HepG2 (cell line): ENCODE results near the gene EMC8. TPM values are rescaled to one million over a fixed set of nuclear protein-coding genes. Genes with fewer than 3 reads are reported as not detected.

Experiments used
- AGO2 ChIP-seq: fragments of 200-400 bp; formaldehyde crosslinking; optimal IDR thresholded peaks from 2 replicates; pipeline ENCODE3; 2017; ENCODE audit warnings: mild to moderate bottlenecking, low read depth, low read length, moderate library complexity
- BRD4 ChIP-seq: sonication (generic); formaldehyde crosslinking; IDR thresholded peaks from 2 replicates; pipeline ENCODE4 v1.4.0; 2020; ENCODE audit warnings: missing genetic modification reagents
- CAMTA2 ChIP-seq: sonication (generic); formaldehyde crosslinking; IDR thresholded peaks from 2 replicates; pipeline ENCODE4 v1.4.0; 2020; ENCODE audit warnings: mild to moderate bottlenecking, missing genetic modification reagents, borderline replicate concordance
- CEBPB ChIP-seq: IDR thresholded peaks from 2 replicates; pipeline ENCODE4 v1.6.1; 2011; ENCODE audit warnings: low read depth, low read length, improper control_type of control experiment, borderline replicate concordance
- DBP ChIP-seq: sonication (generic); formaldehyde crosslinking; IDR thresholded peaks from 2 replicates; pipeline ENCODE4 v1.4.0; 2020; ENCODE audit warnings: missing genetic modification reagents; ENCODE audit errors: not compliant biosample characterization
- HNRNPUL1 ChIP-seq: fragments of 200-400 bp; formaldehyde crosslinking; IDR thresholded peaks from 2 replicates; pipeline ENCODE4 v1.6.1; 2017; ENCODE audit warnings: low read depth, mild to moderate bottlenecking, low read length, moderate library complexity
- MNT ChIP-seq: fragments of 450-650 bp; IDR thresholded peaks from 2 replicates; pipeline ENCODE4 v1.6.1; 2016
- MYC ChIP-seq: sonication (generic); formaldehyde crosslinking; IDR thresholded peaks from 2 replicates; pipeline ENCODE4 v1.9.0; 2021; ENCODE audit warnings: missing genetic modification reagents, borderline replicate concordance
- NFE2L2 ChIP-seq: fragments of 150-350 bp; IDR thresholded peaks from 2 replicates; pipeline ENCODE4 v1.6.1; 2014; ENCODE audit warnings: low read length
- XRCC5 ChIP-seq: fragments of 200-400 bp; formaldehyde crosslinking; optimal IDR thresholded peaks from 2 replicates; pipeline ENCODE3; 2017; ENCODE audit warnings: mild to moderate bottlenecking, low read length
- ZFAT ChIP-seq: sonication (generic); formaldehyde crosslinking; conservative IDR thresholded peaks from 2 replicates; pipeline ENCODE4 v1.8.1; 2023; ENCODE audit warnings: missing genetic modification reagents, inconsistent platforms
- ZNF260 ChIP-seq: sonication (generic); formaldehyde crosslinking; IDR thresholded peaks from 2 replicates; pipeline ENCODE4 v1.4.0; 2020; ENCODE audit warnings: missing genetic modification reagents, low read depth, mild to moderate bottlenecking, borderline replicate concordance
- ZNF292 ChIP-seq: sonication (generic); formaldehyde crosslinking; IDR thresholded peaks from 2 replicates; pipeline ENCODE4 v1.8.1; 2022; ENCODE audit warnings: mild to moderate bottlenecking, low read depth, missing genetic modification reagents, borderline replicate concordance
- ZNF331 ChIP-seq: sonication (generic); formaldehyde crosslinking; IDR thresholded peaks from 2 replicates; pipeline ENCODE4 v1.4.0; 2020; ENCODE audit warnings: missing genetic modification reagents
- ZNF431 ChIP-seq: sonication (generic); formaldehyde crosslinking; IDR thresholded peaks from 2 replicates; pipeline ENCODE4 v1.9.0; 2022; ENCODE audit warnings: missing genetic modification reagents, low read depth, mild to moderate bottlenecking, borderline replicate concordance
- ZNF547 ChIP-seq: sonication (generic); formaldehyde crosslinking; IDR thresholded peaks from 2 replicates; pipeline ENCODE4 v1.5.1; 2020; ENCODE audit warnings: mild to moderate bottlenecking, missing genetic modification reagents
- ZNF574 ChIP-seq: sonication (generic); formaldehyde crosslinking; IDR thresholded peaks from 2 replicates; pipeline ENCODE4 v1.4.0; 2020; ENCODE audit warnings: missing genetic modification reagents
- ZNF580 ChIP-seq: IDR thresholded peaks from 2 replicates; pipeline ENCODE4 v1.6.1; 2016; ENCODE audit warnings: low read depth, borderline replicate concordance
- ZNF616 ChIP-seq: sonication (generic); formaldehyde crosslinking; IDR thresholded peaks from 2 replicates; pipeline ENCODE4 v1.5.0; 2020; ENCODE audit warnings: low read depth, mild to moderate bottlenecking, missing genetic modification reagents
- ZNF7 ChIP-seq: IDR thresholded peaks from 2 replicates; pipeline ENCODE4 v1.6.1; 2016; ENCODE audit warnings: missing biosample characterization, missing genetic modification reagents
- ZNF781 ChIP-seq: sonication (generic); formaldehyde crosslinking; IDR thresholded peaks from 2 replicates; pipeline ENCODE4 v1.5.1; 2020; ENCODE audit warnings: borderline replicate concordance, mild to moderate bottlenecking, missing genetic modification reagents; ENCODE audit errors: not compliant biosample characterization
- ZNF790 ChIP-seq: sonication (generic); formaldehyde crosslinking; IDR thresholded peaks from 2 replicates; pipeline ENCODE4 v1.8.0; 2022; ENCODE audit warnings: missing genetic modification reagents, mild to moderate bottlenecking, borderline replicate concordance
- ZSCAN9 ChIP-seq: IDR thresholded peaks from 2 replicates; pipeline ENCODE4 v1.6.1; 2016; ENCODE audit warnings: borderline replicate concordance
- polyA plus RNA-seq, 8 experiments: library from polyadenylated mRNA; depleted of rRNA in 3 of 8; stranded (reverse) in 7 of 8; unstranded in 1 of 8; fragments of >200 nt; fragmentation: Illumina TruSeq in 4 of 8; extraction: Trizol in 4 of 8; gene quantifications; 2 replicates each; pipeline versions ENCODE4 v1.2.1 to v1.2.3, GENCODE V29; 2011 to 2016; ENCODE audit warnings: low read depth in 4 of 8, missing spikeins in 1 of 8, mixed read lengths in 1 of 8; ENCODE audit not compliant: insufficient read depth in 1 of 8
- total RNA-seq, 5 experiments: library from RNA; depleted of rRNA; stranded (reverse); fragments of >200 nt; fragmentation: Illumina TruSeq; extraction: Trizol; gene quantifications; 2 replicates each; pipeline ENCODE4 v1.2.3, GENCODE V29; 2016; ENCODE audit warnings: low read depth in 1 of 5

Gene EMC8
- total and polyA plus RNA-seq, 2 of the 13 experiments (the other 11 are each of a cell fraction or from before 2014, with no cell fraction given): 55.0 to 76.0 TPM

- TF ChIP-seq AGO2 (peak; percentile 44), ZSCAN9 (0 out of 2 replicates have a peak, but pooled peaks have one; percentile 58), ZNF616 (CRISPR knock-in tag) (no peak), ZNF580 (CRISPR knock-in tag) (peak; percentile 89), NFE2L2 (no peak), MYC (CRISPR knock-in tag) (peak; percentile 88), ZNF292 (CRISPR knock-in tag) (no peak), CAMTA2 (CRISPR knock-in tag) (peak; percentile 91; the same call in 1 of the 2 replicates), DBP (CRISPR knock-in tag) (peak; percentile 78), ZNF547 (CRISPR knock-in tag) (peak; percentile 94), BRD4 (CRISPR knock-in tag) (peak; percentile 85), ZNF331 (CRISPR knock-in tag) (peak; percentile 73; the same call in 1 of the 2 replicates), ZNF790 (CRISPR knock-in tag) (peak; percentile 63; the same call in 1 of the 2 replicates), ZNF574 (CRISPR knock-in tag) (peak; percentile 99), ZNF431 (CRISPR knock-in tag) (peak; percentile 50; the same call in 1 of the 2 replicates), ZNF781 (CRISPR knock-in tag) (peak; percentile 84), ZNF260 (CRISPR knock-in tag) (0 out of 2 replicates have a peak, but pooled peaks have one; percentile 36), ZNF7 (CRISPR knock-in tag) (no peak; the same call in 1 of the 2 replicates), HNRNPUL1 (peak; percentile 49; the same call in 1 of the 2 replicates), XRCC5 (peak; percentile 20), ZFAT (CRISPR knock-in tag) (peak; percentile 74; the same call in 1 of the 2 replicates), CEBPB (no peak; the same call in 1 of the 2 replicates), MNT (no peak)
Observed at GRCh38 chr16:85799497-85800320, at the start of gene EMC8, which contains the start of gene COX4I1 (continued).
